NCI-H1694 (cell line): ENCODE measurements around the gene TRMU.

ENCODE experiments used
- DNase-seq: peaks from one replicate; lab custom pipeline; 2025; lab: John Stamatoyannopoulos, UW

Gene TRMU

GRCh38 chr22:46355996-46356471 is 20.5 kb downstream of the TRMU start:
- DNase-seq: no peak

GRCh38 chr22:46356496-46357480 is 21.3 kb downstream of the TRMU start:
- no peak for DNase-seq

- DNase-seq: no peak
These were observed 22.4 kb downstream of the TRMU start for GRCh38 chr22:46357711-46358520.

- DNase-seq: no peak
These were observed 23.3 kb downstream of the TRMU start for GRCh38 chr22:46358766-46359165.

GRCh38 chr22:46359362-46359761 is 23.8 kb downstream of the TRMU start:
- DNase-seq: no peak

GRCh38 chr22:46360097-46360496 is 24.6 kb downstream of the TRMU start:
- DNase-seq: no peak

GRCh38 chr22:46360891-46361290 is 25.4 kb downstream of the TRMU start:
- no peak for DNase-seq

GRCh38 chr22:46361826-46362202 is 26.3 kb downstream of the TRMU start:
- no peak for DNase-seq

GRCh38 chr22:46362203-46362933 is 26.9 kb downstream of the TRMU start:
- no peak for DNase-seq

GRCh38 chr22:46362934-46363515 is 27.5 kb downstream of the TRMU start:
- DNase-seq: no peak

- DNase-seq: no peak
These were observed 28.3 kb downstream of the TRMU start for GRCh38 chr22:46363611-46364321.

- no peak for DNase-seq
These were observed 29.0 kb downstream of the TRMU start for GRCh38 chr22:46364341-46365165.

GRCh38 chr22:46365166-46365624 is 29.7 kb downstream of the TRMU start:
- DNase-seq: no peak

- DNase-seq: no peak
These were observed 30.8 kb downstream of the TRMU start for GRCh38 chr22:46366327-46366731.

GRCh38 chr22:46366801-46367706 is 31.5 kb downstream of the TRMU start:
- DNase-seq: no peak

GRCh38 chr22:46367707-46368191 is 32.2 kb downstream of the TRMU start:
- DNase-seq: peak; percentile 86

GRCh38 chr22:46368422-46368821 is 32.9 kb downstream of the TRMU start:
- DNase-seq: no peak

- DNase-seq: no peak
These were observed 33.6 kb downstream of the TRMU start for GRCh38 chr22:46368871-46369715.
